Liver (tissue), 9 donors: ENCODE results near the gene C10orf71. TPM values are rescaled to one million over a fixed set of nuclear protein-coding genes. Genes with fewer than 3 reads are reported as not detected.

ENCODE experiments used
- DNase-seq: peaks from one replicate; pipeline ENCODE4 v3.0.0-alpha.2; 2017; ENCODE audit warnings: low spot score
- H3K27ac ChIP-seq, 2 donors: one replicate each; pipeline ENCODE4 v1.7.0; 2013; ENCODE audit warnings: inconsistent platforms in 2 of 2, low read length in 2 of 2, control low read depth in 1 of 2, low read depth in 1 of 2, mild to moderate bottlenecking in 1 of 2
- H3K27me3 ChIP-seq, 4 donors: one replicate each; pipeline versions ENCODE4 v1.6.1 to v1.7.0; 2013; ENCODE audit warnings: low read length in 3 of 4, inconsistent platforms in 1 of 4, mild to moderate bottlenecking in 1 of 4, moderate library complexity in 1 of 4; ENCODE audit not compliant: control insufficient read depth in 4 of 4, insufficient read depth in 4 of 4
- H3K36me3 ChIP-seq, 4 donors: one replicate each; pipeline versions ENCODE4 v1.6.1 to v1.7.0; 2013; ENCODE audit warnings: low read length in 3 of 4, mild to moderate bottlenecking in 3 of 4, low read depth in 1 of 4, moderate library complexity in 1 of 4; ENCODE audit not compliant: control insufficient read depth in 4 of 4, insufficient read depth in 3 of 4
- H3K4me1 ChIP-seq, 4 donors: one replicate each; pipeline versions ENCODE4 v1.6.1 to v1.7.0; 2013; ENCODE audit warnings: low read length in 3 of 4, mild to moderate bottlenecking in 3 of 4, moderate library complexity in 1 of 4; ENCODE audit not compliant: control insufficient read depth in 4 of 4, insufficient read depth in 4 of 4
- H3K4me3 ChIP-seq, 3 donors: one replicate each; pipeline versions ENCODE4 v1.6.1 to v1.7.0; 2013; ENCODE audit warnings: low read length in 3 of 3, control low read depth in 1 of 3, low read depth in 1 of 3, mild to moderate bottlenecking in 1 of 3
- H3K9ac ChIP-seq, 2 donors: one replicate each; pipeline ENCODE4 v1.7.0; 2013; ENCODE audit warnings: low read length in 2 of 2, mild to moderate bottlenecking in 2 of 2, moderate library complexity in 2 of 2, control low read depth in 1 of 2, low read depth in 1 of 2
- H3K9me3 ChIP-seq, 4 donors: one replicate each; pipeline versions ENCODE4 v1.6.1 to v1.7.0; 2013; ENCODE audit warnings: low read length in 3 of 4; ENCODE audit not compliant: control insufficient read depth in 4 of 4
- EGR1 ChIP-seq, 2 donors: IDR thresholded peaks; 2 replicates each; pipeline ENCODE4 v1.6.1; 2016 to 2018; ENCODE audit warnings: antibody characterized with exemption in 2 of 2, low read depth in 2 of 2
- FOXA2 ChIP-seq: IDR thresholded peaks from 2 replicates; pipeline ENCODE4 v1.6.1; 2016; ENCODE audit warnings: antibody characterized with exemption
- GABPA ChIP-seq, 2 donors: IDR thresholded peaks in 1 of 2; conservative IDR thresholded peaks in 1 of 2; 2 replicates each; pipeline ENCODE4 v1.6.1; 2016; ENCODE audit warnings: antibody characterized with exemption in 2 of 2, mild to moderate bottlenecking in 1 of 2, moderate library complexity in 1 of 2
- HNF4A ChIP-seq, 2 donors: conservative IDR thresholded peaks; 2 replicates each; pipeline ENCODE4 v1.6.1; 2016; ENCODE audit warnings: antibody characterized with exemption in 2 of 2, mild to moderate bottlenecking in 2 of 2
- HNF4G ChIP-seq: IDR thresholded peaks from 2 replicates; pipeline ENCODE4 v1.6.1; 2016; ENCODE audit warnings: antibody characterized with exemption
- JUND ChIP-seq, 2 donors: IDR thresholded peaks; 2 replicates each; pipeline ENCODE4 v1.6.1; 2016; ENCODE audit warnings: antibody characterized with exemption in 2 of 2
- NR2F2 ChIP-seq: IDR thresholded peaks from 2 replicates; pipeline ENCODE4 v1.6.1; 2016; ENCODE audit warnings: antibody characterized with exemption
- RAD21 ChIP-seq, 2 donors: IDR thresholded peaks; 2 replicates each; pipeline ENCODE4 v1.6.1; 2016; ENCODE audit warnings: antibody characterized with exemption in 2 of 2, mild to moderate bottlenecking in 2 of 2
- SP1 ChIP-seq: IDR thresholded peaks from 2 replicates; pipeline ENCODE4 v1.6.1; 2018; ENCODE audit warnings: antibody characterized with exemption, mild to moderate bottlenecking
- TAF1 ChIP-seq: conservative IDR thresholded peaks from 2 replicates; pipeline ENCODE4 v1.6.1; 2016; ENCODE audit warnings: antibody characterized with exemption, mild to moderate bottlenecking
- YY1 ChIP-seq: IDR thresholded peaks from 2 replicates; pipeline ENCODE4 v1.6.1; 2016; ENCODE audit warnings: antibody characterized with exemption, mild to moderate bottlenecking
- whole genome bisulfite sequencing: extraction: QIAGEN DNeasy Blood & Tissue Kit; methylation state at CpG from one replicate; pipeline ENCODE4 v1.1.7; 2013; 5-methylcytosine and 5-hydroxymethylcytosine counted together
- polyA plus RNA-seq, 2 donors: library from polyadenylated mRNA; stranded (reverse) in 1 of 2; unstranded in 1 of 2; fragments of 200-250 nt in 1 of 2; fragments of >200 nt in 1 of 2; fragmentation: Nextera tagmentation in 1 of 2; extraction: Ambion mirVana in 1 of 2; gene quantifications; one replicate each; pipeline versions ENCODE4 v1.2.1 to v1.2.3, GENCODE V29; 2013 to 2015
- total RNA-seq, 2 donors: library from RNA; depleted of rRNA; stranded (reverse); fragments of >200 nt; gene quantifications; one replicate each; pipeline ENCODE4 v1.2.3, GENCODE V29; 2014
- TF ChIP-seq, protein P1 (sequence below): IDR thresholded peaks from 2 replicates; pipeline ENCODE4 v1.6.1; 2016; ENCODE audit warnings: antibody characterized with exemption, mild to moderate bottlenecking
- TF ChIP-seq, protein P2 (sequence below): fragments of 150-350 bp; IDR thresholded peaks from 2 replicates; pipeline ENCODE4 v1.5.1; 2017; ENCODE audit warnings: improper control_type of control experiment, low read depth, low read length; ENCODE audit not compliant: missing input control
- TF ChIP-seq, protein P3 (sequence below): IDR thresholded peaks from 2 replicates; pipeline ENCODE4 v1.6.1; 2016; ENCODE audit warnings: antibody characterized with exemption
- donor health status: healthy.
- donor health status: healthy.
- donor health status: healthy.
- donor health status: healthy.
- donor health status: healthy.

The C10orf71 gene
- total and polyA plus RNA-seq, 4 donors: 0.03 TPM; not detected in 3

DNA sequence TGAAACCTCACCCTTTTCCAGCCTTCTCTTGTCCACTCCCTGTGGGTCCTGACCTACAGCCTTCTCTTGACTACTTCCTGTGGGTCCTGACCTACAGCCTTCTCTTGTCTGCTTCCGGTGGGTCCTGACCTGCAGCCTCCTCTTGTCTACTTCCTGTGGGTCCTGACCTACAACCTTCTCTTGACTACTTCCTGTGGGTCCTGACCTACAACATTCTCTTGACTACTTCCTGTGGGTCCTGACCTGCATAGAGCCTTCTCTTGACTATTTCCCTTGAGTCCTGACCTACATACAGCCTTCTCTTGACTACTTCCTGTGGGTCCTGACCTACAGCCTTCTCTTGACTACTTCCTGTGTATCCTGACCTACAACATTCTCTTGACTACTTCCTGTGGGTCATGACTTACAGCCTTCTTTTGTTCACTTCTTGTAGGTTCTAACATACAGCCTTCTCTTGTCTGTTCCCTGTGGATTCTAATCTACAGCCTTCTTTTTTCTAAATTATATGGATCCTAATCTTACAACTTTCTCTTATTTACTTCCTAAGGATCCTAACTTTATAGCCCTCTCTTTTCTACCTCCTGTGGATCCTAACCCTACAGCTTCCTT, 36.5 kb downstream of the C10orf71 start:
- Histone ChIP-seq H3K9me3 (no peaks in the 10 kb centered on the region), H3K36me3 (no peaks in the 10 kb centered on the region), H3K27me3 (no peaks in the 10 kb centered on the region), H3K4me1 (no peaks in the 10 kb centered on the region), H3K4me3 (no peak overlapping the region), H3K9ac (no peak overlapping the region), H3K27ac (no peak overlapping the region)
- TF ChIP-seq, protein P1, sequence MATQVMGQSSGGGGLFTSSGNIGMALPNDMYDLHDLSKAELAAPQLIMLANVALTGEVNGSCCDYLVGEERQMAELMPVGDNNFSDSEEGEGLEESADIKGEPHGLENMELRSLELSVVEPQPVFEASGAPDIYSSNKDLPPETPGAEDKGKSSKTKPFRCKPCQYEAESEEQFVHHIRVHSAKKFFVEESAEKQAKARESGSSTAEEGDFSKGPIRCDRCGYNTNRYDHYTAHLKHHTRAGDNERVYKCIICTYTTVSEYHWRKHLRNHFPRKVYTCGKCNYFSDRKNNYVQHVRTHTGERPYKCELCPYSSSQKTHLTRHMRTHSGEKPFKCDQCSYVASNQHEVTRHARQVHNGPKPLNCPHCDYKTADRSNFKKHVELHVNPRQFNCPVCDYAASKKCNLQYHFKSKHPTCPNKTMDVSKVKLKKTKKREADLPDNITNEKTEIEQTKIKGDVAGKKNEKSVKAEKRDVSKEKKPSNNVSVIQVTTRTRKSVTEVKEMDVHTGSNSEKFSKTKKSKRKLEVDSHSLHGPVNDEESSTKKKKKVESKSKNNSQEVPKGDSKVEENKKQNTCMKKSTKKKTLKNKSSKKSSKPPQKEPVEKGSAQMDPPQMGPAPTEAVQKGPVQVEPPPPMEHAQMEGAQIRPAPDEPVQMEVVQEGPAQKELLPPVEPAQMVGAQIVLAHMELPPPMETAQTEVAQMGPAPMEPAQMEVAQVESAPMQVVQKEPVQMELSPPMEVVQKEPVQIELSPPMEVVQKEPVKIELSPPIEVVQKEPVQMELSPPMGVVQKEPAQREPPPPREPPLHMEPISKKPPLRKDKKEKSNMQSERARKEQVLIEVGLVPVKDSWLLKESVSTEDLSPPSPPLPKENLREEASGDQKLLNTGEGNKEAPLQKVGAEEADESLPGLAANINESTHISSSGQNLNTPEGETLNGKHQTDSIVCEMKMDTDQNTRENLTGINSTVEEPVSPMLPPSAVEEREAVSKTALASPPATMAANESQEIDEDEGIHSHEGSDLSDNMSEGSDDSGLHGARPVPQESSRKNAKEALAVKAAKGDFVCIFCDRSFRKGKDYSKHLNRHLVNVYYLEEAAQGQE: no peak
- peak; percentile 91 for TF ChIP-seq NR2F2
- 66% methylated on average over 1 of the region's 1 CpG for WGBS
- peak; percentile 1 for DNase-seq

DNA sequence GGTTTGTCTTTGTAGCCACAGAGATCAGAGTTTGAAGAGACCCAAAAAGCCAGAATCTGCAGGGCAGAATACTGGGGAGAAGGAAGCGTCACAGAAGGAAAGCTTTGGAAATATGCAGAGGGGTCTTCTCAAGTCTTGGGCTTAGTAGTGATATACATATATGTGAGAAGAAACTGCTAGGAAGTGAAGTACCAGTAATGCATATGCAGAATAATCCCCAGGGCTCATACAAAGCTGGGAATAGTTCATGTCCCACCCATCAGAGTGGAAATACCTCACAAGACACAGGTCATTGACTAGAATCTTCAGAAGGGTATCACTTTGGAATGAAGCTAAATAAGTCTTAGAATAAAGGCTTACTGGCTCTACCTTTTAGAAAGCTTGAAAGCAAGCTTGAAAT, 39.6 kb downstream of the C10orf71 start:
- H3K9me3 ChIP-seq: no peaks in the 10 kb centered on the region
- H3K4me3 ChIP-seq: no peak overlapping the region
- H3K27ac ChIP-seq: no peak overlapping the region
- TF ChIP-seq, protein P2, sequence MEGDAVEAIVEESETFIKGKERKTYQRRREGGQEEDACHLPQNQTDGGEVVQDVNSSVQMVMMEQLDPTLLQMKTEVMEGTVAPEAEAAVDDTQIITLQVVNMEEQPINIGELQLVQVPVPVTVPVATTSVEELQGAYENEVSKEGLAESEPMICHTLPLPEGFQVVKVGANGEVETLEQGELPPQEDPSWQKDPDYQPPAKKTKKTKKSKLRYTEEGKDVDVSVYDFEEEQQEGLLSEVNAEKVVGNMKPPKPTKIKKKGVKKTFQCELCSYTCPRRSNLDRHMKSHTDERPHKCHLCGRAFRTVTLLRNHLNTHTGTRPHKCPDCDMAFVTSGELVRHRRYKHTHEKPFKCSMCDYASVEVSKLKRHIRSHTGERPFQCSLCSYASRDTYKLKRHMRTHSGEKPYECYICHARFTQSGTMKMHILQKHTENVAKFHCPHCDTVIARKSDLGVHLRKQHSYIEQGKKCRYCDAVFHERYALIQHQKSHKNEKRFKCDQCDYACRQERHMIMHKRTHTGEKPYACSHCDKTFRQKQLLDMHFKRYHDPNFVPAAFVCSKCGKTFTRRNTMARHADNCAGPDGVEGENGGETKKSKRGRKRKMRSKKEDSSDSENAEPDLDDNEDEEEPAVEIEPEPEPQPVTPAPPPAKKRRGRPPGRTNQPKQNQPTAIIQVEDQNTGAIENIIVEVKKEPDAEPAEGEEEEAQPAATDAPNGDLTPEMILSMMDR: no peak
- TF ChIP-seq EGR1 (IDR thresholded peaks at IDR 0.05; ENCODE audit: low read depth in 2 of 2): no peak
- no peak for TF ChIP-seq SP1
- no peak for TF ChIP-seq TAF1
- TF ChIP-seq, protein P3, sequence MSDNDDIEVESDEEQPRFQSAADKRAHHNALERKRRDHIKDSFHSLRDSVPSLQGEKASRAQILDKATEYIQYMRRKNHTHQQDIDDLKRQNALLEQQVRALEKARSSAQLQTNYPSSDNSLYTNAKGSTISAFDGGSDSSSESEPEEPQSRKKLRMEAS: no peak
- no peak for TF ChIP-seq RAD21 (IDR thresholded peaks at IDR 0.05)
- no peak for TF ChIP-seq JUND (IDR thresholded peaks at IDR 0.05)
- TF ChIP-seq HNF4G: no peak
- DNase-seq: peak; percentile 4
- no peaks in the 10 kb centered on the region for H3K27me3 ChIP-seq
- 94% methylated on average over 1 of the region's 1 CpG for WGBS
- H3K36me3 ChIP-seq: no peaks in the 10 kb centered on the region
- no peaks in the 10 kb centered on the region for H3K4me1 ChIP-seq
- no peak overlapping the region for H3K9ac ChIP-seq

DNA sequence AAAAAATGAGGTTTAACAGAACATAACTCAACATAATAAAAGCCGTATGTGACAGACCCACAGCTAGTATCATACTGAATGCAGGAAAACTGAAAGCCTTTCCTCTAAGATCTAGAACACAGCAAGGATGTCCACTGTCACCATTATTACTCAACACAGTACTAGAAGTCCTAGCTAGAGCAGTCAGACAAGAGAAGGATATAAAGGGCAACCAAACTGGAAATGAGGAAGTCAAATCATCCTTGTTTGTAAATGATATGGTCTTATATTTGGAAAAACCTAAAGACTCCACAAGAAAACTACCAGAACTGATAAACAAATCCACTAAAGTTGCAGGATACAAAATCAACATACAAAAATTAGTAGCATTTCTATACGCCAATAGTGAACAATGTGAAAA, 45.9 kb downstream of the C10orf71 start:
- TF ChIP-seq FOXA2: no peak
- TF ChIP-seq RAD21 (IDR thresholded peaks at IDR 0.05): no peak
- no peak for TF ChIP-seq SP1
- no peak for TF ChIP-seq YY1
- no peak for TF ChIP-seq NR2F2
- TF ChIP-seq HNF4A (conservative IDR thresholded peaks at IDR 0.05): no peak
- no peak for TF ChIP-seq TAF1
- no peak for TF ChIP-seq GABPA (IDR thresholded peaks at IDR 0.05 in 1 of 2, conservative IDR thresholded peaks at IDR 0.05 in 1 of 2)
- TF ChIP-seq, protein P1: no peak
- Histone ChIP-seq H3K9ac (no peak overlapping the region), H3K27me3 (no peaks in the 10 kb centered on the region), H3K36me3 (no peaks in the 10 kb centered on the region), H3K9me3 (peaks cover under 1 to 6% (median 3%) of the 10 kb centered on the region in 4 donors), H3K27ac (no peak overlapping the region), H3K4me3 (no peak overlapping the region), H3K4me1 (no peaks in the 10 kb centered on the region)
- no peak for DNase-seq
- 58% methylated on average over 2 of the region's 2 CpGs for WGBS
